CD14-positive monocyte (primary cell): ENCODE results near the gene NSUN3. TPM values are rescaled to one million over a fixed set of nuclear protein-coding genes. Genes with fewer than 3 reads are reported as not detected.

Experiments
- DNase-seq, 3 donors: peaks; one replicate each; pipeline ENCODE4 v3.0.0-alpha.2; 2011 to 2022
- H2AFZ ChIP-seq: 2 replicates; pipeline ENCODE4 v1.6.0; 2012; ENCODE audit warnings: mild to moderate bottlenecking, low read depth, low read length, inconsistent platforms; ENCODE audit not compliant: insufficient read depth, poor library complexity, severe bottlenecking
- H3K27ac ChIP-seq, 2 donors: 1 replicate in 1 of 2; 2 replicates in 1 of 2; pipeline ENCODE4 v1.5.1; 2012 to 2013; ENCODE audit warnings: low read length in 2 of 2, control low read depth in 1 of 2, inconsistent platforms in 1 of 2, low read depth in 1 of 2, mild to moderate bottlenecking in 1 of 2
- H3K27me3 ChIP-seq, 2 donors: one replicate each; pipeline versions ENCODE4 v1.6.0 to v1.6.1; 2011 to 2013; ENCODE audit warnings: low read length in 2 of 2; ENCODE audit not compliant: control insufficient read depth in 2 of 2, insufficient read depth in 2 of 2
- H3K36me3 ChIP-seq, 2 donors: replicated peaks in 1 of 2; 1 replicate in 1 of 2; 2 replicates in 1 of 2; pipeline versions ENCODE4 v1.5.1 to v1.6.1; 2012 to 2013; ENCODE audit warnings: low read length in 2 of 2, control low read depth in 1 of 2, inconsistent platforms in 1 of 2, mild to moderate bottlenecking in 1 of 2; ENCODE audit not compliant: insufficient read depth in 2 of 2, control insufficient read depth in 1 of 2
- H3K4me1 ChIP-seq, 2 donors: 1 replicate in 1 of 2; 2 replicates in 1 of 2; pipeline versions ENCODE4 v1.5.1 to v1.6.1; 2012 to 2013; ENCODE audit warnings: low read length in 2 of 2, control low read depth in 1 of 2, inconsistent platforms in 1 of 2, mild to moderate bottlenecking in 1 of 2, moderate library complexity in 1 of 2; ENCODE audit not compliant: insufficient read depth in 2 of 2, control insufficient read depth in 1 of 2
- H3K4me2 ChIP-seq: replicated peaks from 2 replicates; pipeline ENCODE3; 2012; ENCODE audit warnings: low read length, moderate library complexity, mild to moderate bottlenecking; ENCODE audit not compliant: poor library complexity, severe bottlenecking; ENCODE audit errors: extremely low read depth
- H3K4me3 ChIP-seq, 3 experiments: fragments of 200-600 bp in 1 of 3; sonication (generic) in 1 of 3; replicated peaks in 1 of 3; 1 replicate in 2 of 3; 2 replicates in 1 of 3; pipeline ENCODE4 v1.5.1; 2011 to 2013; ENCODE audit warnings: low read length in 3 of 3, mild to moderate bottlenecking in 3 of 3, control low read depth in 2 of 3, low read depth in 2 of 3, inconsistent platforms in 1 of 3, moderate library complexity in 1 of 3
- H3K79me2 ChIP-seq: 2 replicates; pipeline ENCODE4 v1.6.0; 2012; ENCODE audit warnings: mild to moderate bottlenecking, control low read depth, inconsistent platforms, low read length, moderate library complexity; ENCODE audit not compliant: insufficient read depth
- H3K9ac ChIP-seq: 2 replicates; pipeline ENCODE4 v1.6.0; 2017; ENCODE audit warnings: low read length, mild to moderate bottlenecking; ENCODE audit not compliant: insufficient read depth, poor library complexity, severe bottlenecking
- H3K9me3 ChIP-seq, 2 donors: replicated peaks in 1 of 2; 1 replicate in 1 of 2; 2 replicates in 1 of 2; pipeline versions ENCODE4 v1.5.1 to v1.6.1; 2012 to 2013; ENCODE audit warnings: low read length in 2 of 2, control low read depth in 1 of 2; ENCODE audit not compliant: control insufficient read depth in 1 of 2, insufficient read depth in 1 of 2
- H4K20me1 ChIP-seq: 2 replicates; pipeline ENCODE4 v1.6.0; 2012; ENCODE audit warnings: mild to moderate bottlenecking, low read length, control low read depth, moderate library complexity; ENCODE audit not compliant: insufficient read depth
- H3K27ac Mint-ChIP-seq, 7 donors: one replicate each; pipeline ENCODE4 v1.8.0; 2020; ENCODE audit warnings: mild to moderate bottlenecking in 7 of 7, mixed read lengths in 7 of 7, moderate library complexity in 6 of 7, inconsistent platforms in 2 of 7
- H3K27me3 Mint-ChIP-seq, 3 donors: one replicate each; pipeline ENCODE4 v1.8.0; 2021 to 2022; ENCODE audit warnings: low read depth in 3 of 3, mild to moderate bottlenecking in 3 of 3, mixed read lengths in 3 of 3, moderate library complexity in 3 of 3, inconsistent platforms in 1 of 3
- H3K36me3 Mint-ChIP-seq, 2 donors: one replicate each; pipeline ENCODE4 v1.8.0; 2020; ENCODE audit warnings: mixed read lengths in 2 of 2, inconsistent platforms in 1 of 2, mild to moderate bottlenecking in 1 of 2
- H3K4me1 Mint-ChIP-seq: one replicate; pipeline ENCODE4 v1.8.0; 2020; ENCODE audit warnings: mild to moderate bottlenecking, mixed read lengths
- H3K4me3 Mint-ChIP-seq, 2 donors: one replicate each; pipeline ENCODE4 v1.8.0; 2020; ENCODE audit warnings: mild to moderate bottlenecking in 2 of 2, mixed read lengths in 2 of 2, moderate library complexity in 1 of 2
- H3K9me3 Mint-ChIP-seq, 7 donors: one replicate each; pipeline ENCODE4 v1.8.0; 2020 to 2022; ENCODE audit warnings: mixed read lengths in 7 of 7, mild to moderate bottlenecking in 6 of 7, moderate library complexity in 6 of 7, inconsistent platforms in 2 of 7
- WGBS: methylation state at CpG from one replicate; pipeline ENCODE4 v1.1.5; 2013; ENCODE audit warnings: missing lambda C conversion rate; ENCODE audit not compliant: insufficient coverage; 5-methylcytosine and 5-hydroxymethylcytosine counted together
- intact Hi-C, 2 donors: fragments of 100-400 bp; cut with micrococcal nuclease; formaldehyde crosslinking; loops; one replicate each; pipeline versions ENCODE4 v1.15.0 to v1.15.1; 2023
- polyA plus RNA-seq, 3 donors: library from polyadenylated mRNA; depleted of rRNA in 1 of 3; unstranded in 2 of 3; stranded (reverse) in 1 of 3; fragments of 300-500 nt in 2 of 3; fragments of >200 nt in 1 of 3; fragmentation: Illumina TruSeq in 2 of 3; gene quantifications; 1 replicate in 2 of 3; 2 replicates in 1 of 3; pipeline ENCODE4 v1.2.3, GENCODE V29; 2012 to 2021
- TF ChIP-seq, protein P1 (sequence below): fragments of 200-600 bp; IDR thresholded peaks from one replicate; pipeline ENCODE4 v1.8.0; 2022; ENCODE audit warnings: antibody characterized with exemption, mild to moderate bottlenecking

Gene NSUN3
- polyA plus RNA-seq, 3 donors, result 6.6 to 8.8 (median 7.2) TPM

DNA sequence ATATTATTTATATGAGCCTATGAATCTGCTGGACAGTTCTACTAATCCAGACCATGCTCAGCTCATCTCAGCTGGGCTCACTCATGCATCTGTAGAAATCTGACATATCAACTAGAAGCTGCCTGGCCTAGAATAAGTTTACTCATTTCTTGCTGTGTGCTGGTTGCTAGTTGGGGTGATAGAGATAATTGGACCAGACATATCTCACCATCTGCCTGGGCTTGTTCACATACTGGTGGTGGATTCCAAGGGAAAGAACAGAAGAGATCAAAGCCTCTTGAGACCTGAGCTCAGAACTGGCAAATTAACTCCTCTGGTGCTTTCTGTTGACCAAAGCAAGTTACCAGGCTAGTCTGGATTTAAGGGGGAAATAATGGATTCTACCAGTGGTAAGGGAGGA is 109.1 kb downstream of the NSUN3 start:
- H3K36me3 ChIP-seq, result no peaks in the 10 kb centered on the region
- H3K79me2 ChIP-seq, result no peaks in the 10 kb centered on the region
- no peak for DNase-seq
- H4K20me1 ChIP-seq, result no peaks in the 10 kb centered on the region
- no peaks in the 10 kb centered on the region for H3K9me3 ChIP-seq
- no peak overlapping the region for H3K27ac ChIP-seq
- Mint-ChIP-seq H3K9me3 (no peaks in the 10 kb centered on the region), H3K27me3 (no peaks in the 10 kb centered on the region), H3K27ac (no peak overlapping the region), H3K4me3 (no peak overlapping the region), H3K4me1 (no peaks in the 10 kb centered on the region), H3K36me3 (no peaks in the 10 kb centered on the region)
- no peaks in the 10 kb centered on the region for H3K27me3 ChIP-seq
- H2AFZ ChIP-seq, result no peak overlapping the region
- intact Hi-C loops, result no loop called here
- no peak overlapping the region for H3K9ac ChIP-seq
- no peak overlapping the region for H3K4me2 ChIP-seq
- TF ChIP-seq, protein P1, sequence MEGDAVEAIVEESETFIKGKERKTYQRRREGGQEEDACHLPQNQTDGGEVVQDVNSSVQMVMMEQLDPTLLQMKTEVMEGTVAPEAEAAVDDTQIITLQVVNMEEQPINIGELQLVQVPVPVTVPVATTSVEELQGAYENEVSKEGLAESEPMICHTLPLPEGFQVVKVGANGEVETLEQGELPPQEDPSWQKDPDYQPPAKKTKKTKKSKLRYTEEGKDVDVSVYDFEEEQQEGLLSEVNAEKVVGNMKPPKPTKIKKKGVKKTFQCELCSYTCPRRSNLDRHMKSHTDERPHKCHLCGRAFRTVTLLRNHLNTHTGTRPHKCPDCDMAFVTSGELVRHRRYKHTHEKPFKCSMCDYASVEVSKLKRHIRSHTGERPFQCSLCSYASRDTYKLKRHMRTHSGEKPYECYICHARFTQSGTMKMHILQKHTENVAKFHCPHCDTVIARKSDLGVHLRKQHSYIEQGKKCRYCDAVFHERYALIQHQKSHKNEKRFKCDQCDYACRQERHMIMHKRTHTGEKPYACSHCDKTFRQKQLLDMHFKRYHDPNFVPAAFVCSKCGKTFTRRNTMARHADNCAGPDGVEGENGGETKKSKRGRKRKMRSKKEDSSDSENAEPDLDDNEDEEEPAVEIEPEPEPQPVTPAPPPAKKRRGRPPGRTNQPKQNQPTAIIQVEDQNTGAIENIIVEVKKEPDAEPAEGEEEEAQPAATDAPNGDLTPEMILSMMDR, result no peak
- no peak overlapping the region for H3K4me3 ChIP-seq
- no peaks in the 10 kb centered on the region for H3K4me1 ChIP-seq

DNA sequence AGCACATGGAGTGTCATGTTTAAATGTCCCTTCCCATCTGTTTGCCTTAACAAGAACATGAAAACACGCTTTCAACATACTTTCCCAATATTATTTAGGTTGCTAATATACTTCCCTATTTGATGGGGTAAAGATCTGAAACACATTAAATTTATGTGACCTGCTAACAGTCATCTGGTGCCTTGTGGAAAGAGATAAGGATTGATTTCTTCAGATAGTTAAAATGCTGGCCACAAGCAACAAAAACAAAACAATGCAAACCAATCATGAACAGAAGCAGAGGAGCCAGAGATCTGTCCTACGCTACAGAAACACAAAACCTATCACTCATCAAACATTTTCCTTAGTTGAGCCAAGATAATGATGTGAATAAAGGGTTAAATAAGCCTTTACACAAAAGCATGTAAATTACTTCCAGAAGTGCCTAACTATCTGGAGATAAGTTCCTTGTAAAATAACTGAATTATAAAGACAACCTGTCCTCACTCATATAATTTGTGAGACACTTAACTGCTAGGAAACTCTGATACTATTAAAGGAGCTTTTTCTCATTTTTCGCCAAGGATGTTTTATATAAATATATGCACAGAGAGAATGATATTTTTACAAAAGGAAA is 109.9 kb downstream of the NSUN3 start:
- Histone ChIP-seq H3K36me3 (no peaks in the 10 kb centered on the region), H3K27ac (no peak overlapping the region), H3K9me3 (no peaks in the 10 kb centered on the region), H3K27me3 (no peaks in the 10 kb centered on the region), H2AFZ (no peak overlapping the region), H4K20me1 (no peaks in the 10 kb centered on the region), H3K4me3 (no peak overlapping the region), H3K9ac (no peak overlapping the region), H3K4me1 (no peaks in the 10 kb centered on the region), H3K79me2 (no peaks in the 10 kb centered on the region), H3K4me2 (no peak overlapping the region)
- no CpG with 5 or more reads among the region's 3 CpGs for WGBS
- Mint-ChIP-seq H3K36me3 (no peaks in the 10 kb centered on the region), H3K27ac (no peak overlapping the region), H3K27me3 (no peaks in the 10 kb centered on the region), H3K4me1 (no peaks in the 10 kb centered on the region), H3K9me3 (no peaks in the 10 kb centered on the region), H3K4me3 (no peak overlapping the region)
- intact Hi-C loops, result no loop called here
- DNase-seq, result no peak
- TF ChIP-seq, protein P1, result no peak
